Measurements from ENCODE around the gene AK5. TPM values are rescaled to one million over a fixed set of nuclear protein-coding genes. Genes with fewer than 3 reads are reported as not detected.
A peak's percentile ranks its signal among the peaks of the same experiment; 100 is the strongest.

Gene AK5
- total RNA-seq, 4 donors from 2014 or later: 16.7 to 21.3 (median 20.0) TPM

GRCh38 chr1:77468949-77469710 lies 187.3 kb downstream of the AK5 start:
- TF ChIP-seq CTCF (IDR thresholded peaks at IDR 0.05) (no peak), POLR2A (IDR thresholded peaks at IDR 0.05) (no peak), EP300 (IDR thresholded peaks at IDR 0.05) (no peak)
- Histone ChIP-seq H3K36me3 (no peaks in the 10 kb centered on the region), H3K27ac (peak overlapping the region in 2 of 4 donors; percentile 63 to 73), H3K27me3 (no peaks in the 10 kb centered on the region), H3K4me3 (no peak overlapping the region), H3K9me3 (no peaks in the 10 kb centered on the region), H3K4me1 (peaks cover 0 to 17% (median 4%) of the 10 kb centered on the region in 4 donors)
- DNase-seq (ENCODE audit: low spot score in 2 of 2): no peak
- 77 to 78% methylated on average over 5 of the region's 5 CpGs for WGBS, 2 donors

GRCh38 chr1:77471691-77472090 lies 189.9 kb downstream of the AK5 start:
- DNase-seq (ENCODE audit: low spot score in 2 of 2): no peak
- H3K4me3 ChIP-seq: no peak overlapping the region
- H3K36me3 ChIP-seq: no peaks in the 10 kb centered on the region
- no peaks in the 10 kb centered on the region for H3K27me3 ChIP-seq
- no peak for TF ChIP-seq POLR2A (IDR thresholded peaks at IDR 0.05)
- no peak for TF ChIP-seq EP300 (IDR thresholded peaks at IDR 0.05)
- TF ChIP-seq CTCF (IDR thresholded peaks at IDR 0.05): no peak
- peaks cover 0 to 17% (median 4%) of the 10 kb centered on the region in 4 donors for H3K4me1 ChIP-seq
- H3K27ac ChIP-seq: no peak overlapping the region
- WGBS, 2 donors: 42 to 52% methylated on average over 2 of the region's 2 CpGs
- H3K9me3 ChIP-seq: no peaks in the 10 kb centered on the region

GRCh38 chr1:77473690-77474089 lies 191.9 kb downstream of the AK5 start:
- H3K36me3 ChIP-seq: no peaks in the 10 kb centered on the region
- H3K4me3 ChIP-seq: no peak overlapping the region
- no peaks in the 10 kb centered on the region for H3K9me3 ChIP-seq
- no peaks in the 10 kb centered on the region for H3K27me3 ChIP-seq
- peaks cover 0 to 4% (median 0%) of the 10 kb centered on the region in 4 donors for H3K4me1 ChIP-seq
- TF ChIP-seq CTCF (IDR thresholded peaks at IDR 0.05) (no peak), EP300 (IDR thresholded peaks at IDR 0.05) (no peak), POLR2A (IDR thresholded peaks at IDR 0.05) (no peak)
- no peak for DNase-seq (ENCODE audit: low spot score in 2 of 2)
- WGBS, 2 donors: 49 to 54% methylated on average over 3 of the region's 3 CpGs
- H3K27ac ChIP-seq: no peak overlapping the region

GRCh38 chr1:77475641-77476040 lies 193.8 kb downstream of the AK5 start:
- no peaks in the 10 kb centered on the region for H3K27me3 ChIP-seq
- H3K4me3 ChIP-seq: no peak overlapping the region
- 21 to 30% methylated on average over 1 of the region's 1 CpG for WGBS, 2 donors
- no peaks in the 10 kb centered on the region for H3K9me3 ChIP-seq
- no peak for TF ChIP-seq CTCF (IDR thresholded peaks at IDR 0.05)
- no peak for TF ChIP-seq POLR2A (IDR thresholded peaks at IDR 0.05)
- TF ChIP-seq EP300 (IDR thresholded peaks at IDR 0.05): no peak
- H3K27ac ChIP-seq: no peak overlapping the region
- DNase-seq (ENCODE audit: low spot score in 2 of 2): no peak
- no peaks in the 10 kb centered on the region for H3K36me3 ChIP-seq
- H3K4me1 ChIP-seq: no peaks in the 10 kb centered on the region

GRCh38 chr1:77476475-77476874 lies 194.7 kb downstream of the AK5 start:
- no peaks in the 10 kb centered on the region for H3K9me3 ChIP-seq
- H3K27ac ChIP-seq: no peak overlapping the region
- H3K4me1 ChIP-seq: no peaks in the 10 kb centered on the region
- no peaks in the 10 kb centered on the region for H3K36me3 ChIP-seq
- DNase-seq (ENCODE audit: low spot score in 2 of 2): no peak
- H3K27me3 ChIP-seq: no peaks in the 10 kb centered on the region
- H3K4me3 ChIP-seq: no peak overlapping the region
- TF ChIP-seq POLR2A (IDR thresholded peaks at IDR 0.05): no peak
- TF ChIP-seq CTCF (IDR thresholded peaks at IDR 0.05): no peak
- no peak for TF ChIP-seq EP300 (IDR thresholded peaks at IDR 0.05)
- WGBS, 2 donors: 74 to 82% methylated on average over 7 of the region's 7 CpGs

Data from tibial nerve (tissue), 4 donors.